Measurements from ENCODE around the gene CBX5. TPM values are rescaled to one million over a fixed set of nuclear protein-coding genes. Genes with fewer than 3 reads are reported as not detected.
A peak's percentile ranks its signal among the peaks of the same experiment; 100 is the strongest.
"Not testable (repeated sequence)": the region's sequence is repeated elsewhere in the genome, so short reads cannot be mapped to it uniquely, and the experiment has no call there.

The CBX5 gene
- total RNA-seq, 1 donor from 2014 or later, result 44.1 TPM

- H3K36me3 ChIP-seq, result no peaks in the 10 kb centered on the region
- no peak for TF ChIP-seq CTCF (IDR thresholded peaks at IDR 0.05; ENCODE audit: borderline replicate concordance)
- H3K4me3 ChIP-seq, result no peak overlapping the region
- H3K27me3 ChIP-seq (ENCODE audit: low read depth), result no peaks in the 10 kb centered on the region
- no peak for DNase-seq
- peak overlapping the region; percentile 62 for H3K27ac ChIP-seq (replicated peaks)
- H3K4me1 ChIP-seq, result peaks cover 34% of the 10 kb centered on the region
- H3K9me3 ChIP-seq (replicated peaks), result no peaks in the 10 kb centered on the region
- intact Hi-C loops (cut with micrococcal nuclease), result no loop called here
These were observed 50.2 kb downstream of the CBX5 start for GRCh38 chr12:54229624-54230212.

GRCh38 chr12:54228471-54228870 is 51.5 kb downstream of the CBX5 start:
- H3K4me1 ChIP-seq, result peaks cover 34% of the 10 kb centered on the region
- H3K9me3 ChIP-seq (replicated peaks), result no peaks in the 10 kb centered on the region
- H3K27ac ChIP-seq (replicated peaks), result peak overlapping the region; percentile 62
- H3K4me3 ChIP-seq, result no peak overlapping the region
- no peak for DNase-seq
- intact Hi-C loops (cut with micrococcal nuclease), result no loop called here
- no peak for TF ChIP-seq CTCF (IDR thresholded peaks at IDR 0.05; ENCODE audit: borderline replicate concordance)
- H3K27me3 ChIP-seq (ENCODE audit: low read depth), result no peaks in the 10 kb centered on the region
- H3K36me3 ChIP-seq, result no peaks in the 10 kb centered on the region

- H3K27ac ChIP-seq (replicated peaks); H3K27me3 ChIP-seq (ENCODE audit: low read depth); intact Hi-C loops (cut with micrococcal nuclease); H3K4me3 ChIP-seq; DNase-seq; H3K9me3 ChIP-seq (replicated peaks); H3K36me3 ChIP-seq: not testable (repeated sequence)
- H3K4me1 ChIP-seq, result peaks cover 34% of the 10 kb centered on the region
These were observed 52.0 kb downstream of the CBX5 start for GRCh38 chr12:54227927-54228326.

GRCh38 chr12:54227376-54227775 is 52.5 kb downstream of the CBX5 start:
- no peak overlapping the region for H3K4me3 ChIP-seq
- no peak for TF ChIP-seq CTCF (IDR thresholded peaks at IDR 0.05; ENCODE audit: borderline replicate concordance)
- H3K4me1 ChIP-seq, result peaks cover 34% of the 10 kb centered on the region
- no peak for DNase-seq
- no peaks in the 10 kb centered on the region for H3K9me3 ChIP-seq (replicated peaks)
- no peak overlapping the region for H3K27ac ChIP-seq (replicated peaks)
- no peaks in the 10 kb centered on the region for H3K27me3 ChIP-seq (ENCODE audit: low read depth)
- intact Hi-C loops (cut with micrococcal nuclease), result no loop called here
- no peaks in the 10 kb centered on the region for H3K36me3 ChIP-seq

- no peak overlapping the region for H3K27ac ChIP-seq (replicated peaks)
- H3K36me3 ChIP-seq, result no peaks in the 10 kb centered on the region
- no peaks in the 10 kb centered on the region for H3K27me3 ChIP-seq (ENCODE audit: low read depth)
- intact Hi-C loops (cut with micrococcal nuclease), result no loop called here
- DNase-seq, result no peak
- no peak overlapping the region for H3K4me3 ChIP-seq
- TF ChIP-seq CTCF (IDR thresholded peaks at IDR 0.05; ENCODE audit: borderline replicate concordance), result no peak
- H3K4me1 ChIP-seq, result peaks cover 26% of the 10 kb centered on the region
- no peaks in the 10 kb centered on the region for H3K9me3 ChIP-seq (replicated peaks)
These were observed 54.3 kb downstream of the CBX5 start for GRCh38 chr12:54225666-54226065.

GRCh38 chr12:54222609-54223008 is 57.3 kb downstream of the CBX5 start:
- H3K27me3 ChIP-seq (ENCODE audit: low read depth), result peaks cover 10% of the 10 kb centered on the region
- no peak overlapping the region for H3K27ac ChIP-seq (replicated peaks)
- no peaks in the 10 kb centered on the region for H3K36me3 ChIP-seq
- no peaks in the 10 kb centered on the region for H3K9me3 ChIP-seq (replicated peaks)
- H3K4me1 ChIP-seq, result peaks cover 8% of the 10 kb centered on the region
- intact Hi-C loops (cut with micrococcal nuclease), result no loop called here
- DNase-seq, result no peak
- no peak overlapping the region for H3K4me3 ChIP-seq
- no peak for TF ChIP-seq CTCF (IDR thresholded peaks at IDR 0.05; ENCODE audit: borderline replicate concordance)

All from left ventricle myocardium inferior (tissue), 1 donor.